GM13977 (cell line): ENCODE results near the gene CUX1.

ENCODE experiments used
- DNase-seq: peaks from one replicate; pipeline ENCODE4 v3.0.0; 2012; ENCODE audit warnings: low spot score
- in situ Hi-C: fragments of 300-500 bp; cut with MboI; formaldehyde crosslinking; loops from one replicate; pipeline ENCODE4 v1.12.0; 2022; ENCODE audit warnings: low sequenced_read_pairs, low pct_unique_long_range_greater_than_20kb, mixed read lengths, inconsistent platforms; ENCODE audit not compliant: unreplicated experiment
- TF ChIP-seq, protein P1 (sequence below): IDR thresholded peaks from 2 replicates; pipeline ENCODE4 v1.5.1; 2012; ENCODE audit warnings: mild to moderate bottlenecking, control low read depth; ENCODE audit not compliant: insufficient read depth; ENCODE audit errors: extremely low read depth, missing control alignments

The CUX1 gene

GRCh38 chr7:101890749-101891523 lies 73.5 kb downstream of the CUX1 start:
- in situ Hi-C loops, result no loop called here
- DNase-seq, result no peak
- TF ChIP-seq, protein P1, sequence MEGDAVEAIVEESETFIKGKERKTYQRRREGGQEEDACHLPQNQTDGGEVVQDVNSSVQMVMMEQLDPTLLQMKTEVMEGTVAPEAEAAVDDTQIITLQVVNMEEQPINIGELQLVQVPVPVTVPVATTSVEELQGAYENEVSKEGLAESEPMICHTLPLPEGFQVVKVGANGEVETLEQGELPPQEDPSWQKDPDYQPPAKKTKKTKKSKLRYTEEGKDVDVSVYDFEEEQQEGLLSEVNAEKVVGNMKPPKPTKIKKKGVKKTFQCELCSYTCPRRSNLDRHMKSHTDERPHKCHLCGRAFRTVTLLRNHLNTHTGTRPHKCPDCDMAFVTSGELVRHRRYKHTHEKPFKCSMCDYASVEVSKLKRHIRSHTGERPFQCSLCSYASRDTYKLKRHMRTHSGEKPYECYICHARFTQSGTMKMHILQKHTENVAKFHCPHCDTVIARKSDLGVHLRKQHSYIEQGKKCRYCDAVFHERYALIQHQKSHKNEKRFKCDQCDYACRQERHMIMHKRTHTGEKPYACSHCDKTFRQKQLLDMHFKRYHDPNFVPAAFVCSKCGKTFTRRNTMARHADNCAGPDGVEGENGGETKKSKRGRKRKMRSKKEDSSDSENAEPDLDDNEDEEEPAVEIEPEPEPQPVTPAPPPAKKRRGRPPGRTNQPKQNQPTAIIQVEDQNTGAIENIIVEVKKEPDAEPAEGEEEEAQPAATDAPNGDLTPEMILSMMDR, result no peak

DNA sequence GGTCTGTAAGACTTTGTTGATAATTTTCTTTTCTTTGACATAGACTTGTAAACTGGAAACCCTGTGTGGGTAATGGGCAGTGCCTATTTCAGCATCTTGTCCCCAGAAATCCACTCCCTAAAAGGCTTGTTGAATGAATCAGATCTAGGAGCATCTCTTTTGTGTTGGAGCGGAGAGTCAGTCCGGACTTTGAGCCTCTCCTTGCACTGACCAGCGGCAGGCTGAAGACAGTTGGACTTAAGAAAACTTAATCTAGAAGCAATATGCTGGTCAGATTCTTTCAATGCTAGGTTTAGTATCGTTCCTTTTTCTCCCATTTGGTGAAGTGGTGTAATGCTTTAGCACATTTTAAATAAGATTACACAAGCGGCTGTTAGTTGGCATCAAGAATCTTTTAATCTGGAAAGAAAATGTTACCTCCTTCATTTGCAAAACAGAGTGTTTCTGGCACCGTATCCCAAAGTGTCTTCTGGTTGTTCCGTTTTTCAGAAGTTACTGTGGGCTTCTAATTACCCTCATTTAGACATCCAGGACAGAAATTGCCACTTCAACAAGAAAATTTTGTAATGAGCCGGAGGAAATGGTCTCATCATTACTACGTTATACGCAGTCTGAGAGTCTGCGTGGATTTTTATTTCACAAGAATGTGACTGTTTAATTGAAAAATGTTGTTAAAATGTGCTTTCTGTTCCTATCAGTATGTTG lies 74.7 kb downstream of the CUX1 start:
- in situ Hi-C loops, result no loop called here
- TF ChIP-seq, protein P1, result no peak
- DNase-seq, result no peak

- in situ Hi-C loops, result no loop called here
- TF ChIP-seq, protein P1, result no peak
Observed at GRCh38 chr7:101893341-101894082, 76.1 kb downstream of the CUX1 start.

GRCh38 chr7:101896316-101896715 lies 78.9 kb downstream of the CUX1 start:
- DNase-seq, result no peak
- TF ChIP-seq, protein P1, result no peak
- in situ Hi-C loops, result no loop called here

More at GRCh38 chr7:101893341-101894082, 76.1 kb downstream of the CUX1 start:
- DNase-seq, result no peak

DNA sequence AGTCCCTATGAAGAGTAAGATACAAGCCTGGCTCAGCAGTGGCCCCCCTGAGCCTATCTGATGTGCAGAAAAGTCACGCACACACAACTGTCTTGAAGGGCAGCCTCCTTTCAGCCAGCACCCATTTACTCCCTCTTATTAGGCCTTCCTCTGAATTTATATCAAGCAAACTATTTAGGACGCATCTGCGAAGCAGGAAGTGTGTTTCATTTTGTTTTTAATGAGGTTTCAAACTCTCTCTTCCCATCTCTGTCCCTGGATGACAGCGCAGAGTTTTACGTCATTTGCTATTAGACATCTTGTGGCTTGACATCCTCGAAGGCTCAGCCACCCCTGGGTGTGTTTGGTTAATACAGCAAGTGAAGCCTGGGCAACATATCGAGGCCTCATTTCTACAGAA lies 79.5 kb downstream of the CUX1 start:
- no peak for DNase-seq
- TF ChIP-seq, protein P1, result no peak
- in situ Hi-C loops, result no loop called here

DNA sequence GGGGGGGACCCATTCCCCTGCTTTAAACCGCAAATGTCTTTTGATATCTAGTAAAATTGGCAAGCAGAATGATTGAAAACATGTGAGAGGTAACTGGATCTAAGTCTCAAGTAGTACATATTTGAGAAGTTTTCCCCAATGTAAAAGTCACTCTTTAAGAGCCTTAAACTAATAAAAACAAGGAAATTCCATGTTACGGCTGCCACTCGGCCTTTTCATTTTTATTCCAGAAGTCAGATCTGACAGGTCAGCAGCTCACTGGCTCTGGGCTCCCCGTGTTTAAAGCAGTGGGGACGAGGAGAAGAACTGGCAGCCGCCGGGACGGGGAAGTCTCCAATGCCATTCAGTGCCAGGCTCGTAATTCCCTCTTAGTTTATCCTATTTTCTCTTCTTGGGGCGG lies 80.7 kb downstream of the CUX1 start:
- TF ChIP-seq, protein P1, result no peak
- in situ Hi-C loops, result no loop called here
- no peak for DNase-seq
